Activated CD8-positive, alpha-beta memory T cell treated with anti-CD3 and anti-CD28 coated beads, Interleukin-2, amount 50 U/mL, for 4 hours (primary cell): Measurements from ENCODE around the gene IRX4.

Experiments used
- DNase-seq: peaks from one replicate; pipeline ENCODE4 v3.0.0-alpha.2; 2020

The IRX4 gene

DNA sequence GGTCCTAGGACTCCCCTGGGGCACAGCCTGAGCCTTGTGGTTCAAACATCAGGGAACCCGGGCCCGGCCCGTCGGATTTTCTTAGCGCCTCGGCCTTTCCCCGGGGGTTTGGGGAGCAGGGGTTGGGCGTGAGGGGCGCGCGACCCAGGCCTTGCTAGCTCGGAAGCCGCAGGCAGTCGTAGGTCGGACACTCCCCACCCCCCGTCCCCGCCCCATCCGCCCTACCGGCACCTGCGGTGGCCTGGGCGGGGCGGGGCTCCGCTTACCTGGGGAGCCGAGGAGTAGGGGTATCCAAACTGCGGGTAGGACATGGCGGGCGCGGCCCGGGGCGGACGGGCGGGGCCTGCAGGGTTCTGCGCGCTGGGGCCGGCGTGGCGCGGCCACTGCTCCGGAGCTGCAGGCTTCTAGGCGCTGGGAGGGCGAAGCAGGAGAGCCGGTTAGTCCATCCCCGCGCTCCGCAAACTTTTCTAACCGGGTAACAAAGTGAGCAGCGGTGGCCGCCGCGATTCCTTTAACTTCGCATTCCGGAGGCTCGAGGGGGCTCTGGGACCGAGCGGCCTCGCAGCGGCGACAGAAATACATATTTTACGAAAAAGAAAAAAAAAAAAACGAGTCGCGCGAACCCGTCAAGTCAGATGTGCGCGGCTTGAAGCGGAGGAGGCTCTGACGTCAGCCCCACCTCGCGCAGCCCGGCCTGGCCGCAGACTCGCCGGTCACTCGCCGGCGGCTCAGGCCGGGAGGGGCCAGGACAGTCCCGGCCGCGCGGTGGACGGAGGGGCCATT, at the start of gene IRX4:
Gene IRX4, minus strand, starts transcription at position 589 of the 783 bp plus-strand sequence. Its CDS starts 278 bp downstream, at position 311.
- DNase-seq = no peak

DNA sequence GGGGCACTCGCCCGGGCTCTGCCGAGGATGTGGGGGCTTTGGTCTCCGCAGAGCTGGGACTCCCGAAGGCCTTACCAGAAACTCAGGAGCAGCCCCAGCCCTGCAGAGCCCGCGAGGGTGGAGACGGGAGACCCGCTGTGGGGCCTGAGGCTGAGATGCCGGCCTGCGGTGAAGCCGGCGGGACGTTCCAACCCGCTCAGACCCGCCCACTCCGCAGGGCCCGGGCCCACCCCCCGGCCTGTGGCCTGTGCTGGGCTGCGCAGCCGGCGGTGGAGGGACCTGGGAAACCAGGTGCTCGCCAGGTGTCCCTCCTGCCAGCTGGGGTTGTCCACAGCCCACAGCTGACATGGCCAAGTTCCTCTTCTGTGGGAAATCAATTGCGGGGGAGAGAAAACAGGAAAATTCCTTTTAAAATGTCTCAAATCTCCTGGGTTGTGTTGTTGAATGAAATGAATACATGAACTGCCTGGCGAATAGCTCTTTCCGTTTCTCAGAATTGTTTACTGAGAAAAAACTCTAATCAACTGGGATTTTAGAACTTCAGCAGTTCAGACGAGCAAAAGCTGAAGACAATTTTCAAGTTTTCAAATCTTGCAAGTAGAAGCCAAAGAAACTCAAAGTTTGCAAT, 49.0 kb upstream of the IRX4 start:
- DNase-seq = no peak

DNA sequence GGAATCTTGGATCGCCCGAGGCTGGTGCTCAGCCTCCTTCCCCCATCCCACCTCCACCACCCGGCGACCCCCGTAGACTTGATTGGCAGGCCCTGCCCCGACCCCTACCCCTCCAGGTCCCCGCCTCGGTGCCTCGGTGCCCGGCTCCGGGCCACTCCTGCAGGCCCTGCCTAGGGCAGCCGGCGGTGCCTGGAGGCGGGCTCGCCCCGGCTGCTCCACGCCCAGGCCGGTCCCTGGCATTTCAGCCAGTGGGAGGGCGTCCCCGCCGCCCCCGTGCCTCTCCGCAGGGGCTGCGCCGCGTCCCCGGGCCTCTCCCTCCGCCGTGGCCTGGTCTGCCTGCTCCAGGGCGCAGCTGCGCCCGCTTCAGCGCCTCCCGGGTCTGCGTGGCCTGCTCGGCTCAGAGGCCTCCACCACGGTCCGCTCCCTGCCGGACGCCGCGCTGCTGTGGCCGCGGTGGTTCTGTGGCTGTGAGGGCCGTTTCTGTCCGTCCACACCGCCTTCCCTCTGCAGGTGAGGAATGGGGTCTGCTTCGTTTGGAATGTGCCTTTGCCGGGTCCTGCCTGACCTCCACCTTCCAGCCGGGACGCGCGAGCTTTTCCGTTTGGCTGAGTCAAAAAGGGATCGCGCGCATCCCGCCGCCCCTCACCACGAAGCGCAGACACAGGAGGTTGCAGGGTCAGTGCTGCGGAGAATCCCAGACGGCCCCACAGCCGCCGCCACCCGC, 48.3 kb upstream of the IRX4 start:
- no peak for DNase-seq

DNA sequence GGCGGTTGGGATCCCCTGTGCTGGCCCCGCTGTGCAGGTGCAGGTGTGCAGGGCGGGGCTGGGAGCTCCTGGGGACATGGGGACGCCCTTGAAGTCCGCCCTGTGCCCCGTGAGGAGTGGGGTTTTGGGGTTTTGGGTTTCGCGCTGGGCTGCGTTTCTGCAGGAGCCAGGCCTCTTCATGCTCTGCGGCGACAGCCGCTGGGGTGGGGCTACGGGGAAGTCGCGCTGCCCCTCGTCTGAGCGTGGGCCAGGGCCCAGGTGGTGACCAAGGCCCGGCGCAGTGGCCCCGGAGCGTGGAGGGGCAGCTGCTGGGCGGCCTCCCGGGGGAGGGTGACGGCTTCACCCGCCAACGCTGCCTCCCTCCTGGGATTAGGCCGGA, 47.8 kb upstream of the IRX4 start:
- DNase-seq = no peak

DNA sequence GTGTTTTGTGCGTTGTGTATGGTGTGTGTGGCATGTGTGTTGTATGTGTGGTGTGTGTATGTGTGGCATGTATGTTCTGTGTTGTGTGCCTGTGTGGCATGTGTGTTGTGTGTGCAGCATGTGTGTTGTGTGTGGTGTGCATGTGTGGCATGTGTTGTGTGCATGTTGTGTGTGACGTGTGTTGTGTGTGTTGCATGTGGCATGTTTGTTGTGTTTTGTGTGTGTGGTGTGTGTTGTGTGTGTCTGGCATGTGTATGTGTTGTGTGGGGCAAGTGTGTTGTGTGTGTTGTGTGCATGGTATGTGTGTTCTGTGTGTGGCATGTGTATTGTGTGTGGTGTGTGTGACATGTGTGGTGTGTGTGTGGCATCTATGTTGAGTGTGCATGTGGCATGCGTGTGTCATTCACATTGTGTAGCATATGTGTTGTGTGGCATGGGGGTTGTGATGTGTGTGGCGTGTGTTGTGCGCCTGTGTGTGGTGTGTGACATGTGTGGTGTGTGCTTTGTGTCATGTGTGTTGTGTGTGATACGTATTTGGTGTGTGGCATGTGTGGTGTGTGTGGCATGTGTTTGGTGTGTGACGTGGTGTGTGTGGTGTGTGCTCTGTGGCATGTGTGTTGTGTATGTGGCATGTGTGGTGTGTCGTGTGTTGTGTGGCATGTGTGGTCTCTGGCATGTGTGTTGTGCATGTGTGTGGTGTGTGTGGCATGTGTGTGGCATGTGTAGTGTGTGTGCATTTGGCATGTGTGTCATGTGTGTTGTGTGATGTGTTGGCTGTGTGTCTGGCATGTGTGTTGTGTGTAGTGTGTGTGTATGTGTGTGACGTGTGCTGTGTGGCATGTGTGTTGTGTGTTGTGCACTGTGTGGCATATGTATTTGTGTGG, 46.6 kb upstream of the IRX4 start:
- no peak for DNase-seq

DNA sequence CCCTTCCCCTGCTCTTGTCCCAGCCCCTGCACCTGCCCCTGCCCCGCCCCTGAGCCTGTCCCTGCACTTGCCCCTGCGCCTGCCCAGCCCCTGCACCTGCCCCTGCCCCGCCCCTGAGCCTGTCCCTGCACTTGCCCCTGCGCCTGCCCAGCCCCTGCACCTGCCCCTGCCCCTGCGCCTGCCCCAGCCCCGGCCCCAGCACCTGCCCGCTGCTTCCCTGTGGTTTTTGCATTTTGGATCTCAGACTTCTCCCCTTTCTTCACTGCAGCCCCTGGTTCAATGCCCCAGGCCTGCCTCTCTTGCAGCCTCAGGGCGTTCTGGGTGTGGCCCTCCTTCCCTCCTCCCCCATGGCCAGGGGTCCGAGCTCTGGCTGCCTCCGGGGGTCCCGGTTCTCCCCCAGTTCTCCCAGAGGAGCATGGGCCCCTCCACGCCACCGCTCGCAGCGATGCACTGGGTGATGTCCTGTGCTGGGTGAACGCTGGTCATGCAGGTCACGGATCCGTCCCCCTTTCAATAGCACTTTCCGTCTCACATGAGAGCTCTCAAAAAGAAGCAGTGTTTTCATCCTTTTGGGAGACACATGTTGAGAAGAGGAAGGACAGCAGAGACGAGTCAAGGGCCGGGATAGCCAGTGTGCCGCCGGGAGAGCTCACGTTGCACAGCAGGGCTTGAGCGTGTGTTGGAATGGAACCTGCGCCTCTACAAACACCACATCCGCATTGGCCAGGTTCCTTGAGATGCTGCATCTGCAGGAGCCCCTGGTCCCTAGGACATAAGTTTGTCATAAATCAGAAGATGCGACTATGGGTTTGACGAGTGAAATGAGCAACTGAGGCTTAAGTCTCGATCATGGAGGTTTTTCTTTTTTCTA, 44.0 kb upstream of the IRX4 start:
- DNase-seq = no peak

DNA sequence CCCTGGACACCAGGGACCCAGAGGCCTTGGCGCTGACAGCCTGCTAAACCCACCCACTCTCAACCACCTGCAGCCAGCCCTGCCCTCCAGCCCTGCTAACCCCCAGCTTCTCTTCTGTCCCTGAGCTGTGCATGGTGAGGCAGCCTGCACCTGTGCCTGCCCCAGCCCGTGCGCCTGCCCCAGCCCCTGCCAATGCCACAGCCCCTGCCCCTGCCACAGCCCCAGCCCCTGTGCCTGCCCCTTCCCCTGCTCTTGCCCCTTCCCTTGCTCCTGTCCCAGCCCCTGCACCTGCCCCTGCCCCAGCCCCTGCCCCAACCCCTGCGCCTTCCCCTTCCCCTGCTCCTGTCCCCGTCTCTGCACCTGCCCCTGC, 43.3 kb upstream of the IRX4 start:
- no peak for DNase-seq

DNA sequence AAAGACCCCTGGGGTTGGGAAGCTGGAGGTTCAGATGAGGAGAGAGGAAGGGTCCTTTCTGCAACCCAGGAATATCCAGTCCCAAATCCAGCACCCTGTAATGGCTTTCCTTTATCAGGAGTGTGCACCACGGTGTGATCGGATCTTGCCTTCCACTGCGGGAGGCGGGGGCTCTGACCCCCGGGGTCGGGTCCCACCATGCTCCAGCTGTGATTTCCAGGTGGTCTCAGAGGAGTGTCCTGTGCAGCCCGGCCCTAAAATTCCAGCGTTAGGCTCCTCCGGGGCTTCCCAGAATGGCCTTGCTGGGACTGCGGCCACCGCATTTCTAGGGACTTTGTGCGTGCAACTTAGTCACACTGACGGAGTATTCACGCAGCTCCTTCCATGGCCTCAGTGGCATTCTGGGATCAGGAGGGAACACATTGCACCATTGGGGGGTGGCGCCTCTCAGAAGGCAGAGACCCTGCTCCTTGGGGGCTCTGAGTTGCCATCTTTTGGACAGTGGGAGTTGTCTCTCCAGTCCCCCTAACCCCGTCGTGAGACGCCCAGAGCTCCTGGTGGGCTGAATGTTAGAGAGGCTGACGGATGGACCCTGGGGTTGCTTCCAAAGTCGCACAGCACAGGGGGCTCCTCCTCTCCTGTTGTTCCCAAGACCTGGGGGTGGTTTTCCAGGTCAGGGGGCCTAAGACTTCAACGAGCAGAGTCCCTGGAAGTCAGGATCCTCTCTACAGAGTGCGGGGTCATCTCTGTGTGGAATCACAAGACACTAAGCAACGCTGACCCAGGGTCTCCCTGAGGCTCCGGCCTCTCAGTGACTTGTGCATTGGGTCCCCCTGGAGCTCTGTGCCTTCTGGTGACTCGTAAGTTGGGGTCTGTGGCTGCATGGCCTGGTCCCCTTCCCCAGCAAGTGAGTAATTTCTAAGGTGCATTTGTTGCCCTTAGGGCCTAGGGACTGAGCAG, 42.7 kb upstream of the IRX4 start:
- DNase-seq = no peak

DNA sequence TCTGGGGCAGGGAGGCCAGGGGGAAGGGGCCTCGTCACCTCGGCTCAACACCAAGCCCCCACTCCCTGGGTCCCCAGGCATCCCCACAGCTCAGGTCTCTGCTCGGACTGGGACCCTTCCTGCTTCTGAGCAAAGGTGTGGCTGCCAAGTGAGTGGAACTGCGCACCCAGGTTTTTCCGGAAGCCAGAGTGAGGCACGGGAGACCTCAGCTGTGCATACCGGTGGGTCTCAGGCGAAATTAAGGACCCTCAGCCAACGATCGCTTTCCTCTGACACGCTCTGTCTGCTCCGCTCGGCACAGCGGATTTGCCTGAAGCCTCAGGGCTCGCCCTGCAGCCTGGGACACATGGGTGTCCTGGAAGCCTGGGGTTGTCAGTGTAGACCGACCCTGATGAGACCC, 41.0 kb upstream of the IRX4 start:
- DNase-seq = no peak

DNA sequence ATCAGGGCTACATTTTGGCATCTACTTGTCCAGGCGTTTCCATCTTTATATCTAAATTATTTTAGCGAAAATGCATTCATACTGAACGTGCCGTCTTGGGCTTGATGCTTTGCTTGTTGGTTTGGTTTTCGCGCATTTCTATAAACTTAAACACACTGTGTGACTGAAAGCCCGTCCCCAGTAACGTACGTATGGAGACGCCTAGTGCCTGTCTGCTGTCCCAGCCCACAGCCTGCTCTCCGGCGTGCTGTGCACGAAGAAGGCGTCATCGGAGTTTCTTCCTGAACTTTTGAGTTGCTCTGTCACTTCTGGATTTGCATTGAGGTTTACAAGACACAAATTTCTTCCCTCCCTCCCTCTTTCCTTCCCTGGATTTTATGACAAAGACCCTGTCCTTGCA, 40.6 kb upstream of the IRX4 start:
- no peak for DNase-seq

DNA sequence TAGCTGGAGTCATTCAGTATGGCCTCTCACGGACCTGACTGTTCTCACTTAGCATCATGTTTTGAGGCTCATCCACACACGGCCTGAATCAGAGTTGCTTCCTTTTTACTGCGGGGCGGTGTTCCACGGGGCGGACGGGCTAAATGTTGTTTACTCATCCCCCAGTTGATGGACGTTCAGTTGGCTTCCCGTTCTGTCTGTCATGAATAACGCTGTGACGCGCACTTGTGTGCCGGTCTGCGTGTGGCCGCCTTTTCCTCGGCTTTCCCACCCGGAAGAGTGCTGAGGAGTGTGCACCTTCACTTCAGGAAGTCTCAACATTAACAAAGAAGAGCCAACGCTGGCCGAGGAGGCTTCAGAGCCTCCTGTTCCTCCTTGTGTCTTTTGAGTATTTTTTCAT, 39.0 kb upstream of the IRX4 start:
- DNase-seq = no peak

DNA sequence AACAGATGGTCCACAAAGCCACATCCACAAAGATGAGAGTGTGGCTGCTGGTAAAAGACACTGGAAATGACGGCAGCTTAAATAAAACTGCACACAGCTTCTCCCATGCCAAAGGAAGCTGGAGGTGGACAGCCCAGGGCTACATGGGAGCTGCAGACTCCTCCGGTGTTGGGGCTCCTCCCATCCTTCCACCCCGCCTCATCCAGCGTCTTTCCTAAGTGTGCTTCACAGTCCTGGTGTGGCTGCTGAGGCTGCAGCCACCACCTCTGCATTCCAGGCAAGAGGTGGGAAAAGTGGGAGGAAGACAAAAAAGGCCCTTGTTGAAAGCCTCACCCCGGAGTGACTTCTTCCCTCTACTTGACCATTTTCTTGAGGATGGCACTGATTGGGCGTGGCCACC, 37.0 kb upstream of the IRX4 start:
- no peak for DNase-seq

DNA sequence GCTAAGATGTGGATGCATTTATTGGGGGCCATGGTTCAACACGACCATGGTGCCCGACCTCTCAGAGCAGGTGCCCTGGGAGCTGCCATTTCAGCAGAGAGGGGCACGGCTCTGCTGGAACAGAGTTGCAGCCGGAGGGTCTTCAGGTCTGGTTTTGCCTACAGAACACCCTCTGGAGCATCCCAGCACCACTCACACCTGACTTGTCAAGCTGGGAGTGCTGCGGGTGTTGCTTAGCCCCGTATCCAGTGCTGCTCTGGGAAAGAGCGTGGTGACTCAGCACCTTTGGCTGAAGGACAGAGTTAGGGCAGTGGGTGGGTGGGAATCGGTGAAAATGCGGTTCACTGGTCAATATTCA, 36.5 kb upstream of the IRX4 start:
- DNase-seq = no peak

DNA sequence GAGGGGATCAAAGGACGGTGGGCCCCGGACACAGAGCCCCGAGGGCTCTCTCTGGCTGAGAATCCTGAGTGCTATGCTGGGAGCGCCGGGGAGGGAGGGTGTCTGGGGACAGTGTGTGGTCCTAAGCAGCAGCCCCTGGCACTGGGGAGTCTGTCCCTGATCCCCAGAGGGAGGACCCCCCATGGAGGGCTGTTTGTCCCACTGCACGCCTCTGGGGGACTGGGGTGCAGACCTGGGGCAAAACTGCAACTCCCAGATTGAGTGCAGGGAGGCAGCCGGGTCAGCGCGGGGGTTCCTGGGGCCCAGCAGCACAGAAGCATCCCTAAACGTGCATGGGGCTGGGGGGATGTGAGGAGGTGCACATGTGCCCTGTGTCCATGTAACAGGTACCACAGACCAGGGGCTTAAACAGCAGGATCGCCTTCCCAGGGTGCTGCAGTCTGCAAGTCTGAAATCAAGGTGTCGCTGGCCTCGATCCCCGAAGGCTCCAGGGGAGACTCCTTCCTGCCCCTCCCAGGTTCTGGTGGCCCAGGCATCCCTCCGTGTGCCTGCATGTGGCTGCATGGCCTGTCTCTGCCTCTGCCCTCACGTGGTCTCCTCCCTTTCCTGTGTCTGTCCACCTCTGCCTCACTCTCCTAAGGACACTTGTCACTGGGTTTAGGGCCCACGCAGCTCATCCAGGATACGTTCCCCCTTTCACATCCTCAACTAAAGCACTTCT, 35.9 kb upstream of the IRX4 start:
- no peak for DNase-seq

DNA sequence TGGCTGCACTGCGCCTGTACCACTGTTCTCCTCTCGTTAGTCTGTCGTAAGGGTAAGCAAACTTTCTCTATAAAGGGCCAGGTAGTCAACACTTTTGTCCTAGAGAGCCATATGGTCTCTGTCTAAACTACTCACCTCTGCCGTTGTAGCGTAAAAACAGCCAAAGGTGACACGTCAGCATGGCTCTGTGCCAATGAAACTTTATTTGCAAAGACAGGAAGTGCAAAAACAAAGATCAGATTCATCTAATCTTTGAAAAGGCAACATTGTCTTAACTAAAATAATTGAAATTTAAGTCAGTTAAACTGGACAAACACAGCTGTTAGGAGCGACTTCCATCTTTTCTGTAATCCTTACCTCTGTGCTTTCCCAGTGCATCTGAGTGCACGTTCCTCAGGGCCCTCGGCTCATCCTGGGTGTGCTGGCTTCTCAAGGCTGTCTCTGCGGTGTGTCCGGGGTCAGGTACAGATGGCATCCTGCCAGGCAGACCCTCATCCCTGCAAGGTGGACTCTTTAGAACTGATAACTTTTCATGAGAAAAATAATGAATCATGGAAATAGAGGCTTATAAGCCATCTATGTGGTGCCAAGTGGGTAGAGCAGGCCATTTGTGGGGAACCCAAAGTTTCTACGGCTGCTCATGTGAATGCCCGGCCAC, 35.2 kb upstream of the IRX4 start:
- no peak for DNase-seq

DNA sequence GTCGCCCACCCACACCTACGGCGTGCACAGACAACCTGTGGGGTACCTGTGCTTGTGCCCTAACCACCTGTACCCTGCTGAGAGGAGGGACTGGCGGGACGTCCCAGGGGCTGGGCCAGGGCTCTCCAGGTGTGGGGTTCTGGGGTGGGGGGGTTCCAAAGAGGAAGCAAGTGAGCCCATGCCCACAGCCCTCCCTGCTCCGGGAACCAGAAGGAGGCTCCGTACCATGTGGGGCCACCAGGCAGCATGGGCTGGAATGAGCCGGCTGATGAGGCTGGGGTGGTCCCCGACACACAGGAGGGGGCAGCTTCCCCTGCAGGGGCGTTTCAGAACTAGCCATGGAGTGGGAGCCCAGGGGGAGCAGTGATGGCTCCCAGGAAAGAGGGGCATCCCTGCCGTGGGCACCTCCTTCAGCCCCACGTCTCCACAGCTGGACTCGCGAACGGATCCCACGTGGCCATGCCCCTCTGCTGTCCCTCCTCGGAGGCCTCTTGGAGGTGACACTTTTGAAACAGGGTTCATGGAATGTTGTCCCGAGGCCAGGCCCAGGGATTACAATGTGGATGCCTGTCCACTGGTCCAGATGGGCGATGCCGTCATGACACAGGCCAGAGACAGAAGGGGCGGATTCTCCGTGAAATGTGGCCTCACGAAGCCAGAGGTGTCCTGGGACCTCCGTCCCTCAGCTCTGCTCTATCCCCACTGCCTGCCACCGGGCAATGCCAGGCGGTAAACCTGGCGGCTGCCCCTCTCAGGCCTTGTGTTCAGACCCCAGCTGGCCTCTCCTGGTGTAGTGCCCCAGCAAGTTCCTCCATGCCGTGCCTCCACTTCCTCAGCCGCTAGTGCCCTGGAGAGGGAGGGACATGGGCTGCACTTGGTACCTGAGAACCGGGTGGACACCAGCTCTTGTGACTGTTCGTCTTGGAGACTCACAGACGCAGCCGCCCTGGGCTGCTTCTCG, 33.6 kb upstream of the IRX4 start:
- DNase-seq = no peak

DNA sequence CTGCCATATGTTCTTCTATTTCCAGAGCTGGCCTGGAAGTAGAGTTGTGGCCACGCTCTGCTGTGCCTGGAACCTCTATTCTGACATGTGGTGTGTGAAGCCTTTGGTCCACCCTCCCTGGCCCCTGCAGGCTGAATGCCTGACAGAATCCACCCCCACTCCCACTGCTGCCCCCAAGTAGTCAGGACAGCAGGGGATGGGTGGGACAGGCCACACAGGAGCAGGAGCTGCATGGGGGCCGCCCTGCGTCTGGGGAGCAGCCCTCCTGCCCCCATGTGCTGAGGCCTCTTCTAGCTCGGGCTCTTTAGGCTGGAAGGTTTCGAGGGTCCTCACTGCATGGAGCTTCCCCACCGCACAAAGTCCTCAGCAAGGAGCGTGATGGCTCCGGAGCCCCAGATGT, 32.6 kb upstream of the IRX4 start:
- DNase-seq = no peak

DNA sequence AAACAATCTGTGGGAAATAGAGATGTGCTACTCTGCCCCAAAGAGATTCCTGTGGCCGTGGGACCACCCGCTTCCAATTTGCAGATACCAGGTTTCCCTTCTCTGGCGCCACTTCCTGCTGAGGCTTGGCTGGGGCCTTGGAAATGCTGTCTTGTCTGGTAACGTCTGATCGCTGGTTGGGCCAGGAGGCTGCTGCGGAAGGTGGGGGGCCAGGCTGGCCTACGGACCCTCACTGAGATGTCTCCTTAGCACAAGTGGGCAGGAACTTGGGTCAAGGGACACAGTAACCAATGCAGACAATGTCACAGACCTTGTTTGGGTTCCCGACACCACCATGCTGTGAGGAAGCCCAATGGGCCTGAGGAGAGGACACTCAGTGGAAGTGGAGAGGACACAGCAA, 31.7 kb upstream of the IRX4 start:
- peak; percentile 8 for DNase-seq

DNA sequence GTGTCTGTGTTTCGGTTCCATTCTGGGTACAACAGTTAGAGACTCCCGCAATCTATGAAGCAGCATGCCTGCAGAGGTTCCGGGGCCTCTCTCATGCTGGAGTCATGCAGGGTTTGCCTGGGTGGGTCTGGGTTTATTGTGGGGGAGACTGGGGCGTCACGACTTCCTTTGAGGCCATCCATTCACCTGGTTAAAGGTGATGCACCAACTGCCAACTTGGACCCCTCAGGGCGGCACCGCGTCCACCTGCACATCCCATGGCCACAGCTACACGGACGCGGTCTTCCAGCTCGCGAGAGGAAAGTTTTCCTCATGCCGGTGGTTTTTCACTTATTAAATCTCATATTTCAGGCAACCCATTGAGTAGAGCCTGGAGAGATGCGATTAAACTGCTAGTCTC, 30.9 kb upstream of the IRX4 start:
- peak; percentile 9 for DNase-seq
